Heart left ventricle (tissue), 13 donors: Measurements from ENCODE around the gene CELSR1.

Source experiments
- CTCF ChIP-seq, 12 donors: fragments of 200-600 bp; sonication (generic) in 4 of 12; IDR thresholded peaks; one replicate each; pipeline versions ENCODE4 v1.5.0 to v1.8.0; 2018 to 2022; ENCODE audit warnings: antibody characterized with exemption in 12 of 12, mild to moderate bottlenecking in 5 of 12
- POLR2A ChIP-seq, 2 donors: fragments of 450-650 bp; IDR thresholded peaks; one replicate each; pipeline ENCODE4 v1.6.1; 2017; ENCODE audit warnings: antibody characterized with exemption in 2 of 2, mild to moderate bottlenecking in 2 of 2, moderate library complexity in 2 of 2
- donor health status: ischemic (EF 13 %, LVEDD 7.1; RV severe dilation, severe dysfunction).
- donor health status: DM: no; HTN: yes; CAD: no.
- donor health status: DM: no; HTN: no; CAD: no.
- donor health status: ischemic (EF 25% LVEDD 6.9; RV normal size, moderate dysfunction).
- donor health status: ischemic (EF 25% LVEDD 5.7; RV mildly dilated, moderate dysfunction).
- donor health status: ischemic (EF 35%, LVEDD 5.7; RV mildly dilated, moderate dysfunction).
- donor health status: nonischemic (EF 11% LVEDD 7.7; RV severe dilation, severe dysfunction).
- donor health status: DM: yes; HTN: yes; CAD: no.
- donor health status: PGD.
- donor health status: ischemic (EF 29% LVEDD 5.4; RV normal size, mild dysfunction).
- donor health status: nonischemic (EF 23%, LVEDD 6.1; RV moderate dilation, normal function).

GRCh38 chr22:46326066-46326680, 211.2 kb downstream of the CELSR1 start:
- TF ChIP-seq CTCF (IDR thresholded peaks at IDR 0.05) (no peak), POLR2A (IDR thresholded peaks at IDR 0.05) (no peak)
